HG03066 (cell line): ENCODE results near the gene SS18.
"Not testable (repeated sequence)": the region's sequence is repeated elsewhere in the genome, so short reads cannot be mapped to it uniquely, and the experiment has no call there.

ENCODE experiments used
- ATAC-seq: cut with Tn5 transposase; IDR thresholded peaks from one replicate; pipeline ENCODE4 v1.9.1; 2021; ENCODE audit warnings: low read depth; ENCODE audit not compliant: unreplicated experiment

SS18 gene

GRCh38 chr18:26090130-26091046, at the start of gene SS18:
SS18 (minus strand) TSS chr18:26090613; CDS start chr18:26090569, 44 bp downstream.
- peak; percentile 77 for ATAC-seq

- no peak for ATAC-seq
Measured at GRCh38 chr18:26135548-26135947, 45.1 kb upstream of the SS18 start.

GRCh38 chr18:26134107-26134506, 43.7 kb upstream of the SS18 start:
- ATAC-seq, result peak; percentile 29

GRCh38 chr18:26133652-26134051, 43.2 kb upstream of the SS18 start, which contains the start of gene PSMA8:
PSMA8 (plus strand) TSS chr18:26133869; CDS start chr18:26133966, 97 bp downstream.
- peak; percentile 62 for ATAC-seq

- ATAC-seq, result not testable (repeated sequence)
Measured at GRCh38 chr18:26128192-26128591, 37.8 kb upstream of the SS18 start.

- no peak for ATAC-seq
Measured at GRCh38 chr18:26127786-26128185, 37.4 kb upstream of the SS18 start.

- ATAC-seq, result not testable (repeated sequence)
Measured at GRCh38 chr18:26121994-26122393, 31.6 kb upstream of the SS18 start.

GRCh38 chr18:26121476-26121875, 31.1 kb upstream of the SS18 start:
- no peak for ATAC-seq

GRCh38 chr18:26119246-26119645, 28.8 kb upstream of the SS18 start:
- ATAC-seq, result no peak

- ATAC-seq, result no peak
Measured at GRCh38 chr18:26104035-26104434, 13.6 kb upstream of the SS18 start.

- ATAC-seq, result no peak
Measured at GRCh38 chr18:26103579-26103978, 13.2 kb upstream of the SS18 start.

GRCh38 chr18:26097563-26097962, 7.2 kb upstream of the SS18 start:
- no peak for ATAC-seq

- ATAC-seq, result no peak
Measured at GRCh38 chr18:26096852-26097251, 6.4 kb upstream of the SS18 start.

- ATAC-seq, result peak; percentile 41
Measured at GRCh38 chr18:26091047-26091630, 726 bp upstream of the SS18 start.

- peak; percentile 1 for ATAC-seq
Measured at GRCh38 chr18:26089293-26090129, 902 bp downstream of the SS18 start.

- ATAC-seq, result no peak
Measured at GRCh38 chr18:26088487-26088886, 1.9 kb downstream of the SS18 start.

- no peak for ATAC-seq
Measured at GRCh38 chr18:26086959-26087358, 3.5 kb downstream of the SS18 start.

- no peak for ATAC-seq
Measured at GRCh38 chr18:26085056-26085455, 5.4 kb downstream of the SS18 start.

GRCh38 chr18:26083099-26083498, 7.3 kb downstream of the SS18 start:
- no peak for ATAC-seq

- ATAC-seq, result no peak
Measured at GRCh38 chr18:26082475-26082874, 7.9 kb downstream of the SS18 start.

GRCh38 chr18:26074246-26074645, 16.2 kb downstream of the SS18 start:
- no peak for ATAC-seq
